ENCODE measurements around the gene METTL22. TPM values are rescaled to one million over a fixed set of nuclear protein-coding genes. Genes with fewer than 3 reads are reported as not detected.

Gene METTL22
- total and polyA plus RNA-seq, 4 donors: 17.9 to 39.4 (median 32.4) TPM

DNA sequence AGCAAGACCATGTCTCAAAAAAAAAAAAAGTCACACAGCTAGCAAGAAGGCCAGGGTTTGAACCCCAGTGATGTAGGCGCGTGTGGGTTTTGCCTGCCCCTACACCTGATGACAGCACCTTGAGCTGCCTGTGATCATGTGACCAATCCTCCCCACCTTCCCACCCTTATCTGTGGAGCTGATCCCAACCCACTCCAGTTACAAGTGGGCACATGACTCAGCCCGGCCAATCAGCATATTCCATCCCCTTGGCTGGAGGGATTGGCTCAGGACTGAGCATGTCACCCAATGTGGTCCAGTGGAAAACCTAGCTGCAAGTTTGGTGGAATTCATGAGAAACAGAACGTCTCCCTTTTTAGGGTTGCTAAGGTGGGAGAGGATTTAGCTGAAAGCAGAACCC lies 37.8 kb upstream of the METTL22 start:
- H3K4me3 ChIP-seq: no peak overlapping the region
- H3K4me1 ChIP-seq (ENCODE audit: control insufficient read depth in 5 of 5, insufficient read depth in 5 of 5, low read length in 5 of 5): no peaks in the 10 kb centered on the region
- 77 to 78% methylated on average over 4 of the region's 4 CpGs for WGBS, 2 donors
- peaks cover 0 to 27% (median 12%) of the 10 kb centered on the region in 3 donors for H3K27me3 ChIP-seq (ENCODE audit: control insufficient read depth in 3 of 3, insufficient read depth in 3 of 3, low read length in 2 of 3)
- peaks cover 0 to 1% (median 0%) of the 10 kb centered on the region in 4 donors for H3K9me3 ChIP-seq (ENCODE audit: control insufficient read depth in 4 of 4, insufficient read depth in 3 of 4, low read length in 3 of 4)
- H3K27ac ChIP-seq (ENCODE audit: low read depth in 1 of 2, low read length in 1 of 2): no peak overlapping the region
- no peak for DNase-seq
- H3K36me3 ChIP-seq (ENCODE audit: control insufficient read depth in 4 of 4, insufficient read depth in 4 of 4, low read length in 4 of 4): no peaks in the 10 kb centered on the region
- no peak for ATAC-seq (ENCODE audit: insufficient read depth, low FRiP score)
- H3K9ac ChIP-seq (ENCODE audit: insufficient read depth in 1 of 2, low read length in 2 of 2): no peak overlapping the region
- TF ChIP-seq, protein P1, sequence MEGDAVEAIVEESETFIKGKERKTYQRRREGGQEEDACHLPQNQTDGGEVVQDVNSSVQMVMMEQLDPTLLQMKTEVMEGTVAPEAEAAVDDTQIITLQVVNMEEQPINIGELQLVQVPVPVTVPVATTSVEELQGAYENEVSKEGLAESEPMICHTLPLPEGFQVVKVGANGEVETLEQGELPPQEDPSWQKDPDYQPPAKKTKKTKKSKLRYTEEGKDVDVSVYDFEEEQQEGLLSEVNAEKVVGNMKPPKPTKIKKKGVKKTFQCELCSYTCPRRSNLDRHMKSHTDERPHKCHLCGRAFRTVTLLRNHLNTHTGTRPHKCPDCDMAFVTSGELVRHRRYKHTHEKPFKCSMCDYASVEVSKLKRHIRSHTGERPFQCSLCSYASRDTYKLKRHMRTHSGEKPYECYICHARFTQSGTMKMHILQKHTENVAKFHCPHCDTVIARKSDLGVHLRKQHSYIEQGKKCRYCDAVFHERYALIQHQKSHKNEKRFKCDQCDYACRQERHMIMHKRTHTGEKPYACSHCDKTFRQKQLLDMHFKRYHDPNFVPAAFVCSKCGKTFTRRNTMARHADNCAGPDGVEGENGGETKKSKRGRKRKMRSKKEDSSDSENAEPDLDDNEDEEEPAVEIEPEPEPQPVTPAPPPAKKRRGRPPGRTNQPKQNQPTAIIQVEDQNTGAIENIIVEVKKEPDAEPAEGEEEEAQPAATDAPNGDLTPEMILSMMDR (IDR thresholded peaks at IDR 0.05; ENCODE audit: control extremely low read depth, extremely low read depth): no peak

DNA sequence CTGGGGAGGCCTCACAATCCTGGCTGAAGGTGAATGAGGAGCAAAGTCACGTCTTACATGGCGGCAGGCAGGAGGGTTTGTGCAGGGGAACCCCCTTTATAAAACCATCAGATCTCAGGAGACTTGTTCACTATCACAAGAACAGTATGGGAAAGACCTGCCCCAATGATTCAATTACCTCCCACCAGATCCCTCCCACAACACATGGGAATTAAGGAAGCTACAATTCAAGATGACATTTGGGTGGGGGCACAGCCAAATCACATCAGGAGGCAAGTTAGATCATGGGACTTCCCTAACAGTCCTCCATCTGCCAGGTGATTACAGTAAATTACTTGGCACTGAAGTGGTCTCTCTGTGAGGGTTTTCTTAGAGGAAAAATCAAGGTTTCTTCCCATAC lies 36.5 kb upstream of the METTL22 start:
- ATAC-seq (ENCODE audit: insufficient read depth, low FRiP score): no peak
- TF ChIP-seq, protein P1 (IDR thresholded peaks at IDR 0.05; ENCODE audit: control extremely low read depth, extremely low read depth): no peak
- WGBS, 2 donors: 76 to 85% methylated on average over 2 of the region's 2 CpGs

DNA sequence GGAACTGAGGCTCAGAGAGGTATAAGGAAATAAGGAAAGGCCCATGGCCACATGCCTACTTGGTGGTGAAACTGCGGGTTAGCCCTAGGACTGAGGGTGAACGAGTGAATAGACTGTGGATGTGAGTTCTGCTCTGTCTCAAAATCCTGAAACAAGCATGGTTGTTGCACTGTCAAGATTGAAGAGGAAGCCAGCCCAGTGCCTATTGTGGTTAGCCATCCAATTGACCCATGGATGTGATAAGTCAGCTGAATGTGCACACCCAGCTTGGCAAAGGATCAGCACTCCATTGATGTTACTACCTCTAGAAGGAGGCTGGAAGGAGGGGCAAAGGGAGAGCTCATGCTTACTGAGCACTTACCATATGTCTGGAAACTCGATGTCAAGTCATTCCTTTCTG lies 35.6 kb upstream of the METTL22 start:
- no peak for ATAC-seq (ENCODE audit: insufficient read depth, low FRiP score)
- 71 to 84% methylated on average over 3 of the region's 3 CpGs for WGBS, 2 donors

More for the DNA sequence above, 36.5 kb upstream of the METTL22 start:
- Histone ChIP-seq H3K36me3 (ENCODE audit: control insufficient read depth in 4 of 4, insufficient read depth in 4 of 4, low read length in 4 of 4) (no peaks in the 10 kb centered on the region), H3K27me3 (ENCODE audit: control insufficient read depth in 3 of 3, insufficient read depth in 3 of 3, low read length in 2 of 3) (peaks cover 0 to 37% (median 21%) of the 10 kb centered on the region in 3 donors), H3K4me3 (no peak overlapping the region), H3K9ac (ENCODE audit: insufficient read depth in 1 of 2, low read length in 2 of 2) (no peak overlapping the region), H3K27ac (ENCODE audit: low read depth in 1 of 2, low read length in 1 of 2) (no peak overlapping the region), H3K9me3 (ENCODE audit: control insufficient read depth in 4 of 4, insufficient read depth in 3 of 4, low read length in 3 of 4) (peaks cover 0 to 2% (median 0%) of the 10 kb centered on the region in 4 donors), H3K4me1 (ENCODE audit: control insufficient read depth in 5 of 5, insufficient read depth in 5 of 5, low read length in 5 of 5) (peaks cover 0 to 3% (median 0%) of the 10 kb centered on the region in 5 donors)
- DNase-seq: no peak

More for the DNA sequence above, 35.6 kb upstream of the METTL22 start:
- Histone ChIP-seq H3K9me3 (ENCODE audit: control insufficient read depth in 4 of 4, insufficient read depth in 3 of 4, low read length in 3 of 4) (peaks cover 0 to 7% (median 0%) of the 10 kb centered on the region in 4 donors), H3K9ac (ENCODE audit: insufficient read depth in 1 of 2, low read length in 2 of 2) (no peak overlapping the region), H3K4me1 (ENCODE audit: control insufficient read depth in 5 of 5, insufficient read depth in 5 of 5, low read length in 5 of 5) (peaks cover 0 to 3% (median 0%) of the 10 kb centered on the region in 5 donors), H3K27me3 (ENCODE audit: control insufficient read depth in 3 of 3, insufficient read depth in 3 of 3, low read length in 2 of 3) (peaks cover 0 to 45% (median 29%) of the 10 kb centered on the region in 3 donors), H3K4me3 (no peak overlapping the region), H3K36me3 (ENCODE audit: control insufficient read depth in 4 of 4, insufficient read depth in 4 of 4, low read length in 4 of 4) (no peaks in the 10 kb centered on the region), H3K27ac (ENCODE audit: low read depth in 1 of 2, low read length in 1 of 2) (no peak overlapping the region)
- no peak for DNase-seq
- TF ChIP-seq, protein P1 (IDR thresholded peaks at IDR 0.05; ENCODE audit: control extremely low read depth, extremely low read depth): no peak
